Ishikawa (cell line): ENCODE results near the gene ANKRD52.

Experiments
- CEBPB ChIP-seq: IDR thresholded peaks from 2 replicates; pipeline ENCODE4 v1.6.1; 2012
- CREB1 ChIP-seq: IDR thresholded peaks from 2 replicates; pipeline ENCODE4 v1.6.1; 2012; ENCODE audit warnings: low read depth
- EGR1 ChIP-seq: IDR thresholded peaks from 2 replicates; pipeline ENCODE4 v1.6.1; 2012
- EP300 ChIP-seq: IDR thresholded peaks from 2 replicates; pipeline ENCODE4 v1.6.1; 2012; ENCODE audit warnings: borderline replicate concordance
- FOXM1 ChIP-seq: IDR thresholded peaks from 2 replicates; pipeline ENCODE4 v1.6.1; 2012; ENCODE audit warnings: low read depth, borderline replicate concordance
- MAX ChIP-seq: IDR thresholded peaks from 2 replicates; pipeline ENCODE4 v1.6.1; 2012
- NFIC ChIP-seq: IDR thresholded peaks from 2 replicates; pipeline ENCODE4 v1.6.1; 2012
- RAD21 ChIP-seq: IDR thresholded peaks from 2 replicates; pipeline ENCODE4 v1.6.1; 2012; ENCODE audit warnings: low read depth
- TAF1 ChIP-seq: IDR thresholded peaks from 2 replicates; pipeline ENCODE4 v1.6.1; 2012; ENCODE audit warnings: low read depth, mild to moderate bottlenecking
- TCF12 ChIP-seq: IDR thresholded peaks from 2 replicates; pipeline ENCODE4 v1.6.1; 2012; ENCODE audit warnings: low read depth
- TEAD4 ChIP-seq: IDR thresholded peaks from 2 replicates; pipeline ENCODE4 v1.6.1; 2012
- YY1 ChIP-seq: IDR thresholded peaks from 2 replicates; pipeline ENCODE4 v1.6.1; 2012; ENCODE audit warnings: low read depth
- ZBTB7A ChIP-seq: IDR thresholded peaks from 2 replicates; pipeline ENCODE4 v1.6.1; 2012; ENCODE audit warnings: low read depth
- TF ChIP-seq, protein P1 (sequence below): IDR thresholded peaks from 2 replicates; pipeline ENCODE4 v1.6.1; 2012; ENCODE audit warnings: low read depth, mild to moderate bottlenecking
- TF ChIP-seq, protein P2 (sequence below): IDR thresholded peaks from 2 replicates; pipeline ENCODE4 v1.6.1; 2012

Gene ANKRD52

DNA sequence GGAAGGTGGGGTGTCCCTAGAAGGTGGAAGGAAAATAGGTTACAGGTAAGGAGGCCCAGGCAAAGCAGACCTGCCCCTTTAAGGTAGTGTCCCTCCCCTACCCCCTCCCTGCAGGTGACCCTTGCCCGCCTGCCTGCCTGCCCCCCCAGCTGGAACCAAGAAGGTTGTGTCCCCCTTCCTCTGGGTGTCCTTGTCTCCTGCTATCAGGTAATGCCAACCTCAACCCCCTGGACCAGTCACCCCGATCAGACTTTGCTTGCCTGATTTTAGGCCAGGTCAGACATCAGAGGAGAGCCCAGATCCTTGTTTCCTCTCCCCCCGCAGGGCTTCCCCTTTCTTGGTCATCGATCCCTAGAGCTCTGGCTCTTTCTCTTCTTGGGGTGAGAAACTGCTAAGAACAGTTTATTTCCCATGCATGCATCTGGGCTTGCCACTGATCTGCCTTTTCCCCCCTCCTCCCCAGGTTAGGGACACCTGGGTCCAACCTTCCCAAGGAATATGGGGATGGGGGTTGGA lies 28.2 kb downstream of the ANKRD52 start, which contains the start of gene SLC39A5:
SLC39A5 (plus strand) TSS at position 136 of the 516 bp plus-strand sequence. CDS start 1,224 bp downstream, outside the sequence.
- TF ChIP-seq EGR1 (no peak), FOXM1 (no peak), CEBPB (no peak), MAX (no peak), TAF1 (no peak), YY1 (no peak), RAD21 (no peak), TCF12 (no peak), NFIC (no peak), TEAD4 (no peak), ZBTB7A (no peak), CREB1 (no peak), EP300 (no peak)
- TF ChIP-seq, protein P1, sequence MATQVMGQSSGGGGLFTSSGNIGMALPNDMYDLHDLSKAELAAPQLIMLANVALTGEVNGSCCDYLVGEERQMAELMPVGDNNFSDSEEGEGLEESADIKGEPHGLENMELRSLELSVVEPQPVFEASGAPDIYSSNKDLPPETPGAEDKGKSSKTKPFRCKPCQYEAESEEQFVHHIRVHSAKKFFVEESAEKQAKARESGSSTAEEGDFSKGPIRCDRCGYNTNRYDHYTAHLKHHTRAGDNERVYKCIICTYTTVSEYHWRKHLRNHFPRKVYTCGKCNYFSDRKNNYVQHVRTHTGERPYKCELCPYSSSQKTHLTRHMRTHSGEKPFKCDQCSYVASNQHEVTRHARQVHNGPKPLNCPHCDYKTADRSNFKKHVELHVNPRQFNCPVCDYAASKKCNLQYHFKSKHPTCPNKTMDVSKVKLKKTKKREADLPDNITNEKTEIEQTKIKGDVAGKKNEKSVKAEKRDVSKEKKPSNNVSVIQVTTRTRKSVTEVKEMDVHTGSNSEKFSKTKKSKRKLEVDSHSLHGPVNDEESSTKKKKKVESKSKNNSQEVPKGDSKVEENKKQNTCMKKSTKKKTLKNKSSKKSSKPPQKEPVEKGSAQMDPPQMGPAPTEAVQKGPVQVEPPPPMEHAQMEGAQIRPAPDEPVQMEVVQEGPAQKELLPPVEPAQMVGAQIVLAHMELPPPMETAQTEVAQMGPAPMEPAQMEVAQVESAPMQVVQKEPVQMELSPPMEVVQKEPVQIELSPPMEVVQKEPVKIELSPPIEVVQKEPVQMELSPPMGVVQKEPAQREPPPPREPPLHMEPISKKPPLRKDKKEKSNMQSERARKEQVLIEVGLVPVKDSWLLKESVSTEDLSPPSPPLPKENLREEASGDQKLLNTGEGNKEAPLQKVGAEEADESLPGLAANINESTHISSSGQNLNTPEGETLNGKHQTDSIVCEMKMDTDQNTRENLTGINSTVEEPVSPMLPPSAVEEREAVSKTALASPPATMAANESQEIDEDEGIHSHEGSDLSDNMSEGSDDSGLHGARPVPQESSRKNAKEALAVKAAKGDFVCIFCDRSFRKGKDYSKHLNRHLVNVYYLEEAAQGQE = no peak
- TF ChIP-seq, protein P2, sequence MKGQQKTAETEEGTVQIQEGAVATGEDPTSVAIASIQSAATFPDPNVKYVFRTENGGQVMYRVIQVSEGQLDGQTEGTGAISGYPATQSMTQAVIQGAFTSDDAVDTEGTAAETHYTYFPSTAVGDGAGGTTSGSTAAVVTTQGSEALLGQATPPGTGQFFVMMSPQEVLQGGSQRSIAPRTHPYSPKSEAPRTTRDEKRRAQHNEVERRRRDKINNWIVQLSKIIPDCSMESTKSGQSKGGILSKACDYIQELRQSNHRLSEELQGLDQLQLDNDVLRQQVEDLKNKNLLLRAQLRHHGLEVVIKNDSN = no peak

GRCh38 chr12:56229082-56229481 lies 29.1 kb downstream of the ANKRD52 start:
- TF ChIP-seq EP300 = no peak
- TF ChIP-seq, protein P2 = no peak
- TF ChIP-seq TEAD4 = no peak
- no peak for TF ChIP-seq FOXM1
- no peak for TF ChIP-seq MAX
- TF ChIP-seq, protein P1 = no peak
- no peak for TF ChIP-seq EGR1
- TF ChIP-seq RAD21 = no peak
- no peak for TF ChIP-seq ZBTB7A
- no peak for TF ChIP-seq CREB1

- TF ChIP-seq, protein P1 = peak; percentile 83
- no peak for TF ChIP-seq RAD21
These were observed 33.2 kb downstream of the ANKRD52 start for GRCh38 chr12:56224954-56225353.

GRCh38 chr12:56224102-56224701 lies 34.0 kb downstream of the ANKRD52 start, which contains the start of gene NABP2:
TSS of gene NABP2 (plus strand) at chr12:56224342. CDS start at chr12:56224857, 515 bp downstream.
- TF ChIP-seq MAX (peak; percentile 93), ZBTB7A (peak; percentile 99), EGR1 (0 out of 2 replicates have a peak, but pooled peaks have one; percentile 5), TEAD4 (peak; percentile 81), TAF1 (peak; percentile 76; the same call in 1 of the 2 replicates), NFIC (peak; percentile 30; the same call in 1 of the 2 replicates), RAD21 (peak; percentile 51), TCF12 (peak; percentile 64; the same call in 1 of the 2 replicates), CEBPB (no peak), FOXM1 (peak; percentile 74; the same call in 1 of the 2 replicates), YY1 (peak; percentile 69), EP300 (peak; percentile 8; the same call in 1 of the 2 replicates), CREB1 (no peak; the same call in 1 of the 2 replicates)
- TF ChIP-seq, protein P2 = peak; percentile 44
- TF ChIP-seq, protein P1 = no peak
